Osteoblast (primary cell): Measurements from ENCODE around the gene DOK4. TPM values are rescaled to one million over a fixed set of nuclear protein-coding genes. Genes with fewer than 3 reads are reported as not detected.
A peak's percentile ranks its signal among the peaks of the same experiment; 100 is the strongest.

Source experiments
- DNase-seq: peaks from one replicate; pipeline ENCODE4 v3.0.0; 2011; ENCODE audit warnings: low spot score, mixed read lengths; ENCODE audit not compliant: insufficient read length; ENCODE audit errors: missing footprints
- H2AFZ ChIP-seq: 2 replicates; pipeline ENCODE4 v1.6.0; 2011; ENCODE audit warnings: mild to moderate bottlenecking, low read length
- H3K27ac ChIP-seq: 2 replicates; pipeline ENCODE4 v1.5.1; 2011; ENCODE audit warnings: mild to moderate bottlenecking, low read depth, low read length, moderate library complexity
- H3K27me3 ChIP-seq: 2 replicates; pipeline ENCODE4 v1.6.0; 2012; ENCODE audit warnings: mild to moderate bottlenecking, control low read depth, inconsistent platforms, low read length, moderate library complexity; ENCODE audit not compliant: insufficient read depth
- H3K36me3 ChIP-seq: 2 replicates; pipeline ENCODE4 v1.5.1; 2011; ENCODE audit warnings: mild to moderate bottlenecking, low read length, control low read depth, moderate library complexity; ENCODE audit not compliant: insufficient read depth
- H3K4me1 ChIP-seq: 2 replicates; pipeline ENCODE4 v1.5.1; 2011; ENCODE audit warnings: mild to moderate bottlenecking, low read length, control low read depth, moderate library complexity; ENCODE audit not compliant: insufficient read depth
- H3K4me2 ChIP-seq: 2 replicates; pipeline ENCODE4 v1.6.0; 2011; ENCODE audit warnings: mild to moderate bottlenecking, low read length; ENCODE audit not compliant: insufficient read depth
- H3K4me3 ChIP-seq: fragments of 200-600 bp; sonication (generic); 3 replicates; pipeline ENCODE4 v1.5.1; 2012; ENCODE audit warnings: mild to moderate bottlenecking, low read length, inconsistent platforms; ENCODE audit not compliant: insufficient read depth
- H3K79me2 ChIP-seq: 2 replicates; pipeline ENCODE4 v1.6.0; 2012; ENCODE audit warnings: mild to moderate bottlenecking, low read length, control low read depth, inconsistent platforms; ENCODE audit not compliant: insufficient read depth
- H3K9me3 ChIP-seq: 2 replicates; pipeline ENCODE4 v1.5.1; 2011; ENCODE audit warnings: low read depth, low read length, control low read depth
- H4K20me1 ChIP-seq: 2 replicates; pipeline ENCODE4 v1.6.0; 2012; ENCODE audit warnings: mild to moderate bottlenecking, low read length, control low read depth; ENCODE audit not compliant: insufficient read depth
- CTCF ChIP-seq: IDR thresholded peaks from 2 replicates; pipeline ENCODE4 v1.5.1; 2011; ENCODE audit warnings: mild to moderate bottlenecking, low read depth, low read length, moderate library complexity; ENCODE audit errors: extremely low read depth
- total RNA-seq: library from RNA; depleted of rRNA; stranded (reverse); fragments of >200 nt; gene quantifications from 2 replicates; pipeline ENCODE4 v1.2.3, GENCODE V29; 2012

The DOK4 gene
- total RNA-seq, 1 donor: 29.0 TPM

GRCh38 chr16:57525761-57526160 lies 39.5 kb upstream of the DOK4 start:
- H4K20me1 ChIP-seq: peaks cover 4% of the 10 kb centered on the region
- no peak for DNase-seq
- no peaks in the 10 kb centered on the region for H3K79me2 ChIP-seq
- no peaks in the 10 kb centered on the region for H3K9me3 ChIP-seq
- no peak overlapping the region for H3K4me2 ChIP-seq
- no peak for TF ChIP-seq CTCF
- H3K4me1 ChIP-seq: peaks cover 9% of the 10 kb centered on the region
- H3K27me3 ChIP-seq: no peaks in the 10 kb centered on the region
- H2AFZ ChIP-seq: no peak overlapping the region
- no peak overlapping the region for H3K4me3 ChIP-seq
- no peaks in the 10 kb centered on the region for H3K36me3 ChIP-seq
- H3K27ac ChIP-seq: no peak overlapping the region

GRCh38 chr16:57522960-57523359 lies 36.7 kb upstream of the DOK4 start:
- no peaks in the 10 kb centered on the region for H3K79me2 ChIP-seq
- H3K27me3 ChIP-seq: no peaks in the 10 kb centered on the region
- H3K9me3 ChIP-seq: no peaks in the 10 kb centered on the region
- H3K36me3 ChIP-seq: no peaks in the 10 kb centered on the region
- H3K4me3 ChIP-seq: no peak overlapping the region
- TF ChIP-seq CTCF: no peak
- DNase-seq: no peak
- H4K20me1 ChIP-seq: no peaks in the 10 kb centered on the region
- H2AFZ ChIP-seq: no peak overlapping the region
- H3K4me1 ChIP-seq: no peaks in the 10 kb centered on the region
- H3K27ac ChIP-seq: no peak overlapping the region
- H3K4me2 ChIP-seq: no peak overlapping the region

GRCh38 chr16:57519796-57520360 lies 33.6 kb upstream of the DOK4 start:
- Histone ChIP-seq H3K27me3 (no peaks in the 10 kb centered on the region), H3K4me1 (no peaks in the 10 kb centered on the region), H4K20me1 (no peaks in the 10 kb centered on the region), H3K9me3 (no peaks in the 10 kb centered on the region), H3K27ac (no peak overlapping the region), H3K4me3 (no peak overlapping the region), H3K36me3 (peaks cover 5% of the 10 kb centered on the region), H2AFZ (no peak overlapping the region), H3K79me2 (no peaks in the 10 kb centered on the region), H3K4me2 (no peak overlapping the region)
- TF ChIP-seq CTCF: peak; percentile 97
- peak; percentile 99 for DNase-seq

GRCh38 chr16:57518922-57519321 lies 32.6 kb upstream of the DOK4 start:
- no peak overlapping the region for H3K4me2 ChIP-seq
- H3K27ac ChIP-seq: no peak overlapping the region
- H3K4me1 ChIP-seq: no peaks in the 10 kb centered on the region
- H3K27me3 ChIP-seq: no peaks in the 10 kb centered on the region
- TF ChIP-seq CTCF: no peak
- H3K36me3 ChIP-seq: peaks cover 5% of the 10 kb centered on the region
- H3K4me3 ChIP-seq: no peak overlapping the region
- H4K20me1 ChIP-seq: no peaks in the 10 kb centered on the region
- H2AFZ ChIP-seq: no peak overlapping the region
- no peaks in the 10 kb centered on the region for H3K79me2 ChIP-seq
- H3K9me3 ChIP-seq: no peaks in the 10 kb centered on the region
- peak; percentile 58 for DNase-seq
